Measurements from ENCODE around the gene GBF1. TPM values are rescaled to one million over a fixed set of nuclear protein-coding genes. Genes with fewer than 3 reads are reported as not detected.

Gene GBF1
- total and polyA plus RNA-seq, 2 donors (not counting 1 experiment from before 2014, with no cell fraction given), result 20.8 to 39.3 TPM

- H4K20me1 ChIP-seq (ENCODE audit: control insufficient read depth, insufficient read depth, low read length, poor library complexity, severe bottlenecking), result peaks cover 22% of the 10 kb centered on the region
- 100% methylated on average over 1 of the region's 4 CpGs for WGBS (ENCODE audit: insufficient coverage)
Measured at GRCh38 chr10:102291221-102291905, 46.0 kb downstream of the GBF1 start.

More at GRCh38 chr10:102291221-102291905, 46.0 kb downstream of the GBF1 start:
- Mint-ChIP-seq H3K4me3 (no peak overlapping the region), H3K9me3 (ENCODE audit: insufficient read depth) (no peaks in the 10 kb centered on the region), H3K4me1 (peaks cover 5% of the 10 kb centered on the region), H3K27ac (no peak overlapping the region), H3K27me3 (no peaks in the 10 kb centered on the region)
- Histone ChIP-seq H3K36me3 (replicated peaks in 1 of 2; ENCODE audit: control extremely low read depth in 1 of 2, control insufficient read depth in 1 of 2, extremely low read depth in 1 of 2, insufficient read depth in 2 of 2, low read length in 1 of 2) (peaks cover 3 to 6% of the 10 kb centered on the region in 2 experiments), H3K27ac (ENCODE audit: low read length in 2 of 2) (no peak overlapping the region), H3K27me3 (replicated peaks in 1 of 4; ENCODE audit: control extremely low read depth in 1 of 4, control insufficient read depth in 3 of 4, insufficient read depth in 4 of 4, low read length in 3 of 4) (no peaks in the 10 kb centered on the region), H3K79me2 (ENCODE audit: control insufficient read depth, insufficient read depth, low read length) (peaks cover 53% of the 10 kb centered on the region), H3K4me1 (ENCODE audit: control insufficient read depth in 2 of 2, insufficient read depth in 2 of 2, low read length in 2 of 2) (no peaks in the 10 kb centered on the region), H3K9me3 (ENCODE audit: control extremely low read depth in 1 of 3, control insufficient read depth in 2 of 3, insufficient read depth in 1 of 3, low read length in 2 of 3) (no peaks in the 10 kb centered on the region), H3K9ac (ENCODE audit: low read length) (no peak overlapping the region), H3K4me2 (replicated peaks; ENCODE audit: low read depth, low read length, poor library complexity, severe bottlenecking) (no peak overlapping the region), H3K4me3 (ENCODE audit: control extremely low read depth in 1 of 5, extremely low read depth in 1 of 5, insufficient read depth in 1 of 5, low read depth in 2 of 5, low read length in 4 of 5) (no peak overlapping the region), H2AFZ (ENCODE audit: insufficient read depth, low read depth, low read length, poor library complexity, severe bottlenecking) (no peak overlapping the region)
- no peak for DNase-seq
- ChIA-PET POLR2A (no interaction called here), CTCF (interaction anchor here (0.6 kb wide), 1 partner anchor 421 kb away, joined by 3 read pairs; no protein-coding TSS in a partner anchor)
- TF ChIP-seq CTCF (IDR thresholded peaks at IDR 0.05) (no peak), EZH2 (IDR thresholded peaks at IDR 0.05; ENCODE audit: borderline replicate concordance, insufficient read depth, low read depth, low read length, poor library complexity, severe bottlenecking) (no peak)
- intact Hi-C loops (cut with micrococcal nuclease), result no loop called here
- no peak for ATAC-seq (ENCODE audit: low read depth)
